HepG2 (cell line): ENCODE data around the gene AHNAK. TPM values are rescaled to one million over a fixed set of nuclear protein-coding genes. Genes with fewer than 3 reads are reported as not detected.

Experiments
- ATAC-seq: fragments of 200-7000 bp; cut with Tn5 transposase; 3 replicates; pipeline ENCODE4 v1.9.1; 2020; ENCODE audit warnings: mild to moderate bottlenecking, moderate library complexity
- BruUV-seq: library from RNA; stranded (reverse); fragments of 400-500 nt; replicated peaks from 2 replicates; lab custom pipeline; 2021; lab: Mats Ljungman, UMichigan
- CTCF ChIA-PET: fragments of 300-600 bp; formaldehyde crosslinking; extraction: SDS; loops from one replicate; lab custom pipeline; 2021; ENCODE audit warnings: low total read pairs, inconsistent platforms, low intra/inter-chr PET ratio; lab: Yijun Ruan, JAX
- POLR2A ChIA-PET: fragments of 350-600 bp; sonication (Branson Sonifier 250); formaldehyde crosslinking; loops from one replicate; lab custom pipeline; 2020; ENCODE audit warnings: antibody characterized with exemption, inconsistent platforms; lab: Yijun Ruan, JAX
- DNase-seq: peaks from one replicate; pipeline ENCODE4 v3.0.0-alpha.2; 2015; ENCODE audit warnings: low spot score
- FAIRE-seq: peaks from 3 replicates; lab custom pipeline; 2011; peaks lifted over from hg19 to GRCh38; lab: Jason Lieb, UNC
- H2AFZ ChIP-seq: one replicate; pipeline ENCODE4 v1.6.1; 2011; ENCODE audit warnings: low read length, inconsistent platforms
- H3K27ac ChIP-seq: fragments of 300-600 bp; 3 replicates; pipeline ENCODE4 v1.8.0; 2011; ENCODE audit warnings: mixed run types, mild to moderate bottlenecking, mixed read lengths, low read length, inconsistent platforms; ENCODE audit not compliant: insufficient read depth; ENCODE audit errors: extremely low read length
- H3K27me3 ChIP-seq, 2 experiments: fragments of 200-600 bp in 1 of 2; 2 replicates in 1 of 2; 3 replicates in 1 of 2; pipeline versions ENCODE4 v1.6.0 to v1.8.0; 2011; ENCODE audit warnings: low read length in 2 of 2, mild to moderate bottlenecking in 2 of 2, moderate library complexity in 2 of 2, inconsistent platforms in 1 of 2; ENCODE audit not compliant: insufficient read depth in 2 of 2, control insufficient read depth in 1 of 2
- H3K36me3 ChIP-seq, 2 experiments: fragments of 200-600 bp in 1 of 2; replicated peaks in 1 of 2; 2 replicates in 1 of 2; 3 replicates in 1 of 2; pipeline versions ENCODE4 v1.5.1 to v1.8.0; 2011; ENCODE audit warnings: low read length in 2 of 2, inconsistent platforms in 1 of 2; ENCODE audit not compliant: insufficient read depth in 2 of 2, control insufficient read depth in 1 of 2
- H3K4me1 ChIP-seq: 2 replicates; pipeline ENCODE4 v1.5.1; 2012; ENCODE audit warnings: low read length, inconsistent platforms; ENCODE audit not compliant: insufficient read depth
- H3K4me2 ChIP-seq: 2 replicates; pipeline ENCODE4 v1.6.0; 2011; ENCODE audit warnings: low read depth, low read length, inconsistent platforms
- H3K4me3 ChIP-seq, 3 experiments: fragments of 200-600 bp in 1 of 3; sonication (generic), shearing (Covaris generic) in 1 of 3; replicated peaks in 1 of 3; 2 replicates each; pipeline ENCODE4 v1.5.1; 2011 to 2016; ENCODE audit warnings: low read length in 3 of 3, inconsistent platforms in 2 of 3, low read depth in 2 of 3, mild to moderate bottlenecking in 2 of 3, control low read depth in 1 of 3, mixed read lengths in 1 of 3; ENCODE audit not compliant: insufficient read depth in 1 of 3
- H3K79me2 ChIP-seq: one replicate; pipeline ENCODE4 v1.6.1; 2011; ENCODE audit warnings: low read length, inconsistent platforms; ENCODE audit not compliant: insufficient read depth
- H3K9ac ChIP-seq: 2 replicates; pipeline ENCODE4 v1.6.0; 2011; ENCODE audit warnings: mild to moderate bottlenecking, low read depth, low read length, inconsistent platforms; ENCODE audit not compliant: insufficient read depth
- H3K9me3 ChIP-seq: 2 replicates; pipeline ENCODE4 v1.5.1; 2012; ENCODE audit warnings: mild to moderate bottlenecking, low read length
- H4K20me1 ChIP-seq: 2 replicates; pipeline ENCODE4 v1.6.0; 2011; ENCODE audit warnings: inconsistent platforms, mild to moderate bottlenecking, low read length, moderate library complexity; ENCODE audit not compliant: insufficient read depth
- ATM ChIP-seq: fragments of 450-650 bp; IDR thresholded peaks from 2 replicates; pipeline ENCODE4 v1.7.1; 2017; ENCODE audit warnings: mild to moderate bottlenecking, borderline replicate concordance
- FOSL2 ChIP-seq: sonication (generic); formaldehyde crosslinking; IDR thresholded peaks from 2 replicates; pipeline ENCODE4 v1.4.0; 2020; ENCODE audit warnings: missing genetic modification reagents
- FOXC1 ChIP-seq: sonication (generic); formaldehyde crosslinking; IDR thresholded peaks from 2 replicates; pipeline ENCODE4 v1.8.0; 2022; ENCODE audit warnings: mild to moderate bottlenecking, missing genetic modification reagents, borderline replicate concordance
- FOXJ3 ChIP-seq: sonication (generic); formaldehyde crosslinking; IDR thresholded peaks from 2 replicates; pipeline ENCODE4 v1.4.0; 2020; ENCODE audit warnings: missing genetic modification reagents, mild to moderate bottlenecking, borderline replicate concordance
- FOXO1 ChIP-seq: sonication (generic); formaldehyde crosslinking; IDR thresholded peaks from 2 replicates; pipeline ENCODE4 v1.4.0; 2020; ENCODE audit warnings: missing genetic modification reagents
- GTF3A ChIP-seq: sonication (generic); formaldehyde crosslinking; conservative IDR thresholded peaks from 2 replicates; pipeline ENCODE4 v1.4.0; 2020; ENCODE audit warnings: mild to moderate bottlenecking, missing genetic modification reagents
- NFKB2 ChIP-seq: sonication (generic); formaldehyde crosslinking; IDR thresholded peaks from 2 replicates; pipeline ENCODE4 v1.4.0; 2020; ENCODE audit warnings: missing genetic modification reagents, borderline replicate concordance
- POGZ ChIP-seq: sonication (generic); formaldehyde crosslinking; IDR thresholded peaks from 2 replicates; pipeline ENCODE4 v1.4.0; 2020; ENCODE audit warnings: mild to moderate bottlenecking, missing genetic modification reagents
- RARG ChIP-seq: sonication (generic); formaldehyde crosslinking; IDR thresholded peaks from 2 replicates; pipeline ENCODE4 v1.4.0; 2020; ENCODE audit warnings: low read depth, mild to moderate bottlenecking, missing genetic modification reagents
- REPIN1 ChIP-seq: sonication (generic); formaldehyde crosslinking; IDR thresholded peaks from 2 replicates; pipeline ENCODE4 v1.8.0; 2022; ENCODE audit warnings: missing genetic modification reagents, low read depth, mild to moderate bottlenecking, borderline replicate concordance
- RFX5 ChIP-seq: IDR thresholded peaks from 2 replicates; pipeline ENCODE4 v1.6.1; 2011; ENCODE audit warnings: low read depth, low read length, improper control_type of control experiment
- RORA ChIP-seq: sonication (generic); formaldehyde crosslinking; IDR thresholded peaks from 2 replicates; pipeline ENCODE4 v1.5.0; 2020; ENCODE audit warnings: mild to moderate bottlenecking, missing genetic modification reagents, moderate library complexity
- SALL2 ChIP-seq: sonication (generic); formaldehyde crosslinking; IDR thresholded peaks from 2 replicates; pipeline ENCODE4 v1.8.1; 2023; ENCODE audit warnings: mild to moderate bottlenecking, missing genetic modification reagents, inconsistent platforms
- SIX1 ChIP-seq: sonication (generic); formaldehyde crosslinking; IDR thresholded peaks from 2 replicates; pipeline ENCODE4 v1.4.0; 2020; ENCODE audit warnings: missing genetic modification reagents, borderline replicate concordance
- WIZ ChIP-seq: sonication (generic); formaldehyde crosslinking; IDR thresholded peaks from 2 replicates; pipeline ENCODE4 v1.5.1; 2020; ENCODE audit warnings: mild to moderate bottlenecking, missing genetic modification reagents
- ZFX ChIP-seq: sonication (generic); formaldehyde crosslinking; IDR thresholded peaks from 2 replicates; pipeline ENCODE4 v1.4.0; 2020; ENCODE audit warnings: mild to moderate bottlenecking, low read depth, missing genetic modification reagents, moderate library complexity
- ZNF136 ChIP-seq: sonication (generic); formaldehyde crosslinking; IDR thresholded peaks from 2 replicates; pipeline ENCODE4 v1.8.1; 2022; ENCODE audit warnings: low read depth, mild to moderate bottlenecking, moderate library complexity, missing genetic modification reagents
- ZNF253 ChIP-seq: sonication (generic); formaldehyde crosslinking; IDR thresholded peaks from 2 replicates; pipeline ENCODE4 v1.8.0; 2022; ENCODE audit warnings: mild to moderate bottlenecking, missing genetic modification reagents, borderline replicate concordance
- ZNF362 ChIP-seq: sonication (generic); formaldehyde crosslinking; IDR thresholded peaks from 2 replicates; pipeline ENCODE4 v1.4.0; 2020; ENCODE audit warnings: missing genetic modification reagents, mild to moderate bottlenecking, borderline replicate concordance
- ZNF512 ChIP-seq: sonication (generic); formaldehyde crosslinking; IDR thresholded peaks from 2 replicates; pipeline ENCODE4 v1.4.0; 2020; ENCODE audit warnings: mild to moderate bottlenecking, missing genetic modification reagents
- ZNF720 ChIP-seq: sonication (generic); formaldehyde crosslinking; IDR thresholded peaks from 2 replicates; pipeline ENCODE4 v1.4.0; 2020; ENCODE audit warnings: missing genetic modification reagents
- WGBS: methylation state at CpG from one replicate; pipeline ENCODE4 v1.1.6; 2017; ENCODE audit warnings: low lambda C conversion rate; 5-methylcytosine and 5-hydroxymethylcytosine counted together
- in situ Hi-C: cut with HindIII; loops from 2 replicates; pipeline ENCODE4 v1.10.0; 2017; ENCODE audit warnings: low pct_unique_long_range_greater_than_20kb; ENCODE audit not compliant: extremely low pct_ligation_motif_present
- intact Hi-C: fragments of 100-400 bp; cut with micrococcal nuclease; formaldehyde crosslinking; loops from one replicate; pipeline ENCODE4 v1.10.0; 2022; ENCODE audit not compliant: unreplicated experiment
- polyA plus RNA-seq, 8 experiments: library from polyadenylated mRNA; depleted of rRNA in 3 of 8; stranded (reverse) in 7 of 8; unstranded in 1 of 8; fragments of >200 nt; fragmentation: Illumina TruSeq in 4 of 8; extraction: Trizol in 4 of 8; gene quantifications; 2 replicates each; pipeline versions ENCODE4 v1.2.1 to v1.2.3, GENCODE V29; 2011 to 2016; ENCODE audit warnings: low read depth in 4 of 8, missing spikeins in 1 of 8, mixed read lengths in 1 of 8; ENCODE audit not compliant: insufficient read depth in 1 of 8
- total RNA-seq, 5 experiments: library from RNA; depleted of rRNA; stranded (reverse); fragments of >200 nt; fragmentation: Illumina TruSeq; extraction: Trizol; gene quantifications; 2 replicates each; pipeline ENCODE4 v1.2.3, GENCODE V29; 2016; ENCODE audit warnings: low read depth in 1 of 5

AHNAK gene
- total and polyA plus RNA-seq, 2 of the 13 experiments (the other 11 are each of a cell fraction or from before 2014, with no cell fraction given): 23.4 to 25.0 TPM

GRCh38 chr11:62433904-62434276, 112.7 kb downstream of the AHNAK start:
- BruUV-seq: no TSS peak

GRCh38 chr11:62433141-62433903, 113.3 kb downstream of the AHNAK start:
- peak overlapping the region; percentile 44 for H3K4me2 ChIP-seq
- no peaks in the 10 kb centered on the region for H3K27me3 ChIP-seq
- peak overlapping the region in 1 of 3 experiments; percentile 4; a peak in 1 of 6 replicates for H3K4me3 ChIP-seq
- FAIRE-seq: no peak
- ChIA-PET CTCF (no interaction called here), POLR2A (interaction anchor here (0.6 kb wide), 1 partner anchor 119 kb away, joined by 3 read pairs; no protein-coding TSS in a partner anchor)
- no peaks in the 10 kb centered on the region for H3K36me3 ChIP-seq
- intact Hi-C loops: loop anchor here (2.0 kb wide), 1 partner anchor 75 kb away; no protein-coding TSS in a partner anchor
- no peaks in the 10 kb centered on the region for H3K79me2 ChIP-seq
- H2AFZ ChIP-seq: no peak overlapping the region
- H4K20me1 ChIP-seq: no peaks in the 10 kb centered on the region
- peak overlapping the region; percentile 23 for H3K27ac ChIP-seq
- 0 out of 2 replicates have a peak overlapping the region, but pooled peaks have one; percentile 8 for H3K9ac ChIP-seq
- in situ Hi-C loops: no loop called here
- no peak for DNase-seq
- WGBS: 47% methylated on average over 15 of the region's 16 CpGs
- BruUV-seq: no TSS peak
- peaks cover 76% of the 10 kb centered on the region for H3K4me1 ChIP-seq
- H3K9me3 ChIP-seq: no peaks in the 10 kb centered on the region
- ATAC-seq: no peak; the same call in 2 of the 3 replicates
- no peak for TF ChIP-seq RARG (CRISPR knock-in tag)
- TF ChIP-seq FOXJ3 (CRISPR knock-in tag): no peak
- peak; percentile 3; the same call in 1 of the 2 replicates for TF ChIP-seq ZNF362 (CRISPR knock-in tag)
- TF ChIP-seq GTF3A (CRISPR knock-in tag): no peak
- TF ChIP-seq ZNF512 (CRISPR knock-in tag): 0 out of 2 replicates have a peak, but pooled peaks have one; percentile 65
- no peak for TF ChIP-seq ATM
- no peak for TF ChIP-seq ZNF720
- 0 out of 2 replicates have a peak, but pooled peaks have one; percentile 28 for TF ChIP-seq FOXC1 (CRISPR knock-in tag)
- no peak for TF ChIP-seq RORA (CRISPR knock-in tag)

More at GRCh38 chr11:62433904-62434276, 112.7 kb downstream of the AHNAK start:
- Histone ChIP-seq H3K79me2 (no peaks in the 10 kb centered on the region), H3K9me3 (no peaks in the 10 kb centered on the region), H3K4me3 (no peak overlapping the region), H4K20me1 (no peaks in the 10 kb centered on the region), H3K36me3 (no peaks in the 10 kb centered on the region), H3K27me3 (no peaks in the 10 kb centered on the region), H3K27ac (no peak overlapping the region), H3K9ac (no peak overlapping the region), H2AFZ (no peak overlapping the region), H3K4me2 (peak overlapping the region; percentile 44; the same call in 1 of the 2 replicates), H3K4me1 (peaks cover 81% of the 10 kb centered on the region)
- FAIRE-seq: no peak
- CTCF ChIA-PET: no interaction called here
- ATAC-seq: no peak
- TF ChIP-seq WIZ (CRISPR knock-in tag) (no peak), NFKB2 (CRISPR knock-in tag) (no peak), ZNF253 (no peak), ZNF136 (no peak), FOXO1 (CRISPR knock-in tag) (no peak), POGZ (no peak), SALL2 (CRISPR knock-in tag) (no peak), SIX1 (CRISPR knock-in tag) (no peak), FOSL2 (no peak), REPIN1 (CRISPR knock-in tag) (no peak), ZFX (CRISPR knock-in tag) (no peak), RFX5 (no peak)
- POLR2A ChIA-PET: no interaction called here
- intact Hi-C loops: loop anchor here (2.0 kb wide), 1 partner anchor 75 kb away; no protein-coding TSS in a partner anchor
- WGBS: 71% methylated on average over 6 of the region's 6 CpGs
- no peak for DNase-seq
- in situ Hi-C loops: no loop called here
